ENCODE data around the gene ATL3. TPM values are rescaled to one million over a fixed set of nuclear protein-coding genes. Genes with fewer than 3 reads are reported as not detected.
A peak's percentile ranks its signal among the peaks of the same experiment; 100 is the strongest.

Gene ATL3
- total RNA-seq, 1 experiment from 2014 or later = 98.3 TPM

DNA sequence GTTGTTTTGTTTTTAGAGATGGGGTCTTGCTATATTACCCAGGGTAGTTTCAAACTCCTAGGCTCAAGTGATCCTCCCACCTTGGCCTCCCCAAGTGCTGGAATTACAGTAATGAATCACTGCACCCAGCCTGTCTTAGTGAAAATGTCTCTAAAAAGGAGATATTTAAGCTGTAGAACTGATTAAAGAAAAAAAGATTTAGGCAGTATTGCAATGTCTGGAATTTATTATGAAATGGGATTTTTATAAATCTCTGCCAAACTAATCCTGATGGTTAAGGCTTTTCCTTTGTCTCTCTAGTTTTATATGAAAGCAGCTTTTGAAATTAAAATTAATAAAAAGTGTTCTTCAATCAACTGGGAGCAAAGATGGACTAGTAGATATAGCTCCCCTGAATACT lies 59.0 kb downstream of the ATL3 start:
- Histone ChIP-seq H3K4me1 (replicated peaks; ENCODE audit: insufficient read depth) (peaks cover 58% of the 10 kb centered on the region), H3K79me2 (ENCODE audit: low read depth) (peaks cover 51% of the 10 kb centered on the region), H3K27ac (peak overlapping the region; percentile 17; the same call in 1 of the 2 replicates), H4K20me1 (ENCODE audit: insufficient read depth) (no peaks in the 10 kb centered on the region), H2AFZ (no peak overlapping the region), H3K27me3 (ENCODE audit: insufficient read depth, low read depth) (no peaks in the 10 kb centered on the region), H3K9me3 (ENCODE audit: insufficient read depth, low read depth) (no peaks in the 10 kb centered on the region), H3K4me3 (peak overlapping the region; percentile 74; the same call in 1 of the 2 replicates), H3K4me2 (peak overlapping the region; percentile 79), H3K9me2 (ENCODE audit: insufficient read depth) (no peaks in the 10 kb centered on the region), H3F3A (ENCODE audit: insufficient read depth, low read depth) (peaks cover 61% of the 10 kb centered on the region; the same call in 1 of the 2 replicates), H3K36me3 (ENCODE audit: low read depth) (no peaks in the 10 kb centered on the region)
- intact Hi-C loops (cut with micrococcal nuclease; ENCODE audit: unreplicated experiment) = no loop called here
- no peak for TF ChIP-seq EZH2 (IDR thresholded peaks at IDR 0.05; ENCODE audit: low read depth)
- TF ChIP-seq, protein P1, sequence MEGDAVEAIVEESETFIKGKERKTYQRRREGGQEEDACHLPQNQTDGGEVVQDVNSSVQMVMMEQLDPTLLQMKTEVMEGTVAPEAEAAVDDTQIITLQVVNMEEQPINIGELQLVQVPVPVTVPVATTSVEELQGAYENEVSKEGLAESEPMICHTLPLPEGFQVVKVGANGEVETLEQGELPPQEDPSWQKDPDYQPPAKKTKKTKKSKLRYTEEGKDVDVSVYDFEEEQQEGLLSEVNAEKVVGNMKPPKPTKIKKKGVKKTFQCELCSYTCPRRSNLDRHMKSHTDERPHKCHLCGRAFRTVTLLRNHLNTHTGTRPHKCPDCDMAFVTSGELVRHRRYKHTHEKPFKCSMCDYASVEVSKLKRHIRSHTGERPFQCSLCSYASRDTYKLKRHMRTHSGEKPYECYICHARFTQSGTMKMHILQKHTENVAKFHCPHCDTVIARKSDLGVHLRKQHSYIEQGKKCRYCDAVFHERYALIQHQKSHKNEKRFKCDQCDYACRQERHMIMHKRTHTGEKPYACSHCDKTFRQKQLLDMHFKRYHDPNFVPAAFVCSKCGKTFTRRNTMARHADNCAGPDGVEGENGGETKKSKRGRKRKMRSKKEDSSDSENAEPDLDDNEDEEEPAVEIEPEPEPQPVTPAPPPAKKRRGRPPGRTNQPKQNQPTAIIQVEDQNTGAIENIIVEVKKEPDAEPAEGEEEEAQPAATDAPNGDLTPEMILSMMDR (conservative IDR thresholded peaks at IDR 0.05) = no peak
- BruUV-seq (replicated peaks) = no TSS peak
- ChIA-PET POLR2A (ENCODE audit: unreplicated experiment) (no interaction called here), CTCF (no interaction called here)
- DNase-seq = no peak

- Histone ChIP-seq H2AFZ (no peak overlapping the region), H3K79me2 (ENCODE audit: low read depth) (peaks cover 59% of the 10 kb centered on the region), H3K4me2 (peak overlapping the region; percentile 79), H3F3A (ENCODE audit: insufficient read depth, low read depth) (peaks cover 61% of the 10 kb centered on the region; the same call in 1 of the 2 replicates), H3K4me1 (replicated peaks; ENCODE audit: insufficient read depth) (peaks cover 64% of the 10 kb centered on the region), H3K36me3 (ENCODE audit: low read depth) (no peaks in the 10 kb centered on the region), H3K9me2 (ENCODE audit: insufficient read depth) (no peaks in the 10 kb centered on the region), H3K4me3 (peak overlapping the region; percentile 74; the same call in 1 of the 2 replicates), H3K9me3 (ENCODE audit: insufficient read depth, low read depth) (no peaks in the 10 kb centered on the region), H3K27me3 (ENCODE audit: insufficient read depth, low read depth) (no peaks in the 10 kb centered on the region), H3K27ac (peak overlapping the region; percentile 89), H4K20me1 (ENCODE audit: insufficient read depth) (no peaks in the 10 kb centered on the region)
- ChIA-PET POLR2A (ENCODE audit: unreplicated experiment) (no interaction called here), CTCF (no interaction called here)
- no peak for TF ChIP-seq EZH2 (IDR thresholded peaks at IDR 0.05; ENCODE audit: low read depth)
- TF ChIP-seq, protein P1 (conservative IDR thresholded peaks at IDR 0.05) = no peak
- no peak for DNase-seq
- BruUV-seq (replicated peaks) = no TSS peak
- intact Hi-C loops (cut with micrococcal nuclease; ENCODE audit: unreplicated experiment) = loop anchor here (2.0 kb wide), 1 partner anchor 81 kb away; no protein-coding TSS in a partner anchor
Observed at GRCh38 chr11:63611395-63611747, 59.8 kb downstream of the ATL3 start.

- peak overlapping the region; percentile 79 for H3K4me2 ChIP-seq
Observed at GRCh38 chr11:63610604-63611394, 60.4 kb downstream of the ATL3 start.

More at GRCh38 chr11:63610604-63611394, 60.4 kb downstream of the ATL3 start:
- intact Hi-C loops (cut with micrococcal nuclease; ENCODE audit: unreplicated experiment) = loop anchor here (2.0 kb wide), 1 partner anchor 80 kb away; no protein-coding TSS in a partner anchor
- peak in 1 of 2 experiments; percentile 53 for DNase-seq
- no TSS peak for BruUV-seq (replicated peaks)
- Histone ChIP-seq H3K9me2 (ENCODE audit: insufficient read depth) (no peaks in the 10 kb centered on the region), H3K36me3 (ENCODE audit: low read depth) (no peaks in the 10 kb centered on the region), H2AFZ (no peak overlapping the region), H3K27me3 (ENCODE audit: insufficient read depth, low read depth) (no peaks in the 10 kb centered on the region), H3K4me3 (peak overlapping the region; percentile 74; the same call in 1 of the 2 replicates), H3K27ac (peak overlapping the region; percentile 89), H3F3A (ENCODE audit: insufficient read depth, low read depth) (peaks cover 57% of the 10 kb centered on the region; the same call in 1 of the 2 replicates), H3K79me2 (ENCODE audit: low read depth) (peaks cover 64% of the 10 kb centered on the region), H4K20me1 (ENCODE audit: insufficient read depth) (no peaks in the 10 kb centered on the region), H3K9me3 (ENCODE audit: insufficient read depth, low read depth) (no peaks in the 10 kb centered on the region), H3K4me1 (replicated peaks; ENCODE audit: insufficient read depth) (peaks cover 64% of the 10 kb centered on the region)
- TF ChIP-seq, protein P1 (conservative IDR thresholded peaks at IDR 0.05) = no peak
- TF ChIP-seq EZH2 (IDR thresholded peaks at IDR 0.05; ENCODE audit: low read depth) = no peak
- POLR2A ChIA-PET (ENCODE audit: unreplicated experiment) = no interaction called here
- CTCF ChIA-PET = no interaction called here

Measured in PC-9 (cell line).